ENCODE results near the gene NR1I3. TPM values are rescaled to one million over a fixed set of nuclear protein-coding genes. Genes with fewer than 3 reads are reported as not detected.
A peak's percentile ranks its signal among the peaks of the same experiment; 100 is the strongest.

Gene NR1I3
- total RNA-seq, 1 experiment from 2014 or later, result not detected

- Histone ChIP-seq H2BK20ac (ENCODE audit: low read depth, low read length, poor library complexity, severe bottlenecking) (no peak overlapping the region), H3K56ac (ENCODE audit: insufficient read length, low read depth, low read length) (no peak overlapping the region), H3T11ph (ENCODE audit: low read length) (no peak overlapping the region), H3K14ac (ENCODE audit: insufficient read depth, low read length) (no peak overlapping the region), H2BK5ac (ENCODE audit: insufficient read length, low read length) (no peak overlapping the region), H2AFZ (ENCODE audit: low read length) (no peak overlapping the region), H3K79me2 (ENCODE audit: insufficient read depth, low read length) (no peaks in the 10 kb centered on the region), H2AK5ac (ENCODE audit: insufficient read length, low read length) (no peak overlapping the region), H2BK12ac (ENCODE audit: insufficient read length, low read depth, low read length) (no peak overlapping the region), H4K20me1 (ENCODE audit: control insufficient read depth, insufficient read depth, insufficient read length) (no peaks in the 10 kb centered on the region), H2BK120ac (ENCODE audit: low read depth, low read length, poor library complexity, severe bottlenecking) (no peak overlapping the region), H3K4ac (ENCODE audit: low read depth, low read length) (no peak overlapping the region), H2BK15ac (ENCODE audit: low read depth, low read length) (no peak overlapping the region), H4K5ac (ENCODE audit: insufficient read length, low read depth, low read length) (no peak overlapping the region), H4K91ac (ENCODE audit: insufficient read length, low read depth, low read length) (no peak overlapping the region), H3K18ac (ENCODE audit: insufficient read length, low read depth, low read length) (no peak overlapping the region), H3K27ac (ENCODE audit: insufficient read length, low read depth, low read length) (no peak overlapping the region), H3K79me1 (ENCODE audit: insufficient read depth, low read depth, low read length, poor library complexity, severe bottlenecking) (no peaks in the 10 kb centered on the region), H3K23ac (ENCODE audit: insufficient read length, low read depth, low read length) (no peak overlapping the region), H3K9ac (ENCODE audit: extremely low read depth, insufficient read length, low read length) (no peak overlapping the region), H3K23me2 (ENCODE audit: insufficient read length, low read depth, low read length, poor library complexity, severe bottlenecking) (peaks cover 4% of the 10 kb centered on the region), H3K27me3 (ENCODE audit: insufficient read depth, low read length) (no peaks in the 10 kb centered on the region), H3K4me2 (ENCODE audit: insufficient read depth, insufficient read length, low read length) (no peak overlapping the region), H4K8ac (replicated peaks; ENCODE audit: insufficient read length, low read depth, low read length) (no peak overlapping the region), H3K9me3 (ENCODE audit: control insufficient read depth, low read depth, low read length) (no peaks in the 10 kb centered on the region), H3K4me1 (ENCODE audit: insufficient read depth, low read length) (peaks cover 6% of the 10 kb centered on the region; the same call in 1 of the 2 replicates)
- Mint-ChIP-seq H3K4me3 (no peak overlapping the region), H3K27me3 (ENCODE audit: low read depth) (no peaks in the 10 kb centered on the region), H3K4me1 (peaks cover 28 to 33% of the 10 kb centered on the region in 2 experiments), H3K36me3 (ENCODE audit: insufficient read depth in 1 of 3, low read depth in 3 of 3) (peaks cover 0 to 29% (median 16%) of the 10 kb centered on the region in 3 experiments; a peak in 4 of 7 replicates), H3K9me3 (no peaks in the 10 kb centered on the region), H3K27ac (peak overlapping the region in 1 of 3 experiments; percentile 31; a peak in 2 of 7 replicates)
- WGBS (ENCODE audit: extremely low coverage, insufficient read length, low lambda C conversion rate), result no CpG with 5 or more reads among the region's 21 CpGs
- DNase-seq, result no peak
- no peak for TF ChIP-seq CTCF (conservative IDR thresholded peaks at IDR 0.05)
Measured at GRCh38 chr1:161193561-161194235, 44.3 kb downstream of the NR1I3 start.

Data from H9 (cell line).